Measurements from ENCODE around the gene ULK4.

The ULK4 gene

GRCh38 chr3:41307065-41307464 lies 654.8 kb downstream of the ULK4 start:
- no CpG with 5 or more reads among the region's 2 CpGs for WGBS (ENCODE audit: insufficient coverage, insufficient read length)
- no peak for DNase-seq (ENCODE audit: low read depth, low spot score)
- Histone ChIP-seq H3K27me3 (ENCODE audit: control insufficient read depth, insufficient read depth, low read length) (no peaks in the 10 kb centered on the region), H3K9me3 (ENCODE audit: control insufficient read depth, insufficient read depth, low read length) (no peaks in the 10 kb centered on the region), H3K4me3 (ENCODE audit: low read length) (no peak overlapping the region), H3K27ac (ENCODE audit: low read length) (no peak overlapping the region), H3K36me3 (ENCODE audit: control insufficient read depth, insufficient read depth, low read length) (no peaks in the 10 kb centered on the region), H3K4me1 (ENCODE audit: control insufficient read depth, insufficient read depth, low read length) (no peaks in the 10 kb centered on the region)

- Histone ChIP-seq H3K36me3 (ENCODE audit: control insufficient read depth, insufficient read depth, low read length) (no peaks in the 10 kb centered on the region), H3K9me3 (ENCODE audit: control insufficient read depth, insufficient read depth, low read length) (no peaks in the 10 kb centered on the region), H3K4me3 (ENCODE audit: low read length) (no peak overlapping the region), H3K4me1 (ENCODE audit: control insufficient read depth, insufficient read depth, low read length) (no peaks in the 10 kb centered on the region), H3K27ac (ENCODE audit: low read length) (no peak overlapping the region), H3K27me3 (ENCODE audit: control insufficient read depth, insufficient read depth, low read length) (no peaks in the 10 kb centered on the region)
- no peak for DNase-seq (ENCODE audit: low read depth, low spot score)
- no CpG with 5 or more reads among the region's 2 CpGs for WGBS (ENCODE audit: insufficient coverage, insufficient read length)
Observed at GRCh38 chr3:41304593-41304992, 657.3 kb downstream of the ULK4 start.

GRCh38 chr3:41302295-41302694 lies 659.6 kb downstream of the ULK4 start:
- no CpG with 5 or more reads among the region's 4 CpGs for WGBS (ENCODE audit: insufficient coverage, insufficient read length)
- Histone ChIP-seq H3K27ac (ENCODE audit: low read length) (no peak overlapping the region), H3K4me1 (ENCODE audit: control insufficient read depth, insufficient read depth, low read length) (no peaks in the 10 kb centered on the region)

GRCh38 chr3:41301548-41301947 lies 660.4 kb downstream of the ULK4 start:
- H3K4me3 ChIP-seq (ENCODE audit: low read length), result no peak overlapping the region
- WGBS (ENCODE audit: insufficient coverage, insufficient read length), result no CpG with 5 or more reads among the region's 3 CpGs
- H3K27me3 ChIP-seq (ENCODE audit: control insufficient read depth, insufficient read depth, low read length), result no peaks in the 10 kb centered on the region
- no peak overlapping the region for H3K27ac ChIP-seq (ENCODE audit: low read length)
- no peaks in the 10 kb centered on the region for H3K4me1 ChIP-seq (ENCODE audit: control insufficient read depth, insufficient read depth, low read length)
- no peak for DNase-seq (ENCODE audit: low read depth, low spot score)
- H3K36me3 ChIP-seq (ENCODE audit: control insufficient read depth, insufficient read depth, low read length), result no peaks in the 10 kb centered on the region
- no peaks in the 10 kb centered on the region for H3K9me3 ChIP-seq (ENCODE audit: control insufficient read depth, insufficient read depth, low read length)

More at GRCh38 chr3:41302295-41302694, 659.6 kb downstream of the ULK4 start:
- Histone ChIP-seq H3K36me3 (ENCODE audit: control insufficient read depth, insufficient read depth, low read length) (no peaks in the 10 kb centered on the region), H3K9me3 (ENCODE audit: control insufficient read depth, insufficient read depth, low read length) (no peaks in the 10 kb centered on the region), H3K27me3 (ENCODE audit: control insufficient read depth, insufficient read depth, low read length) (no peaks in the 10 kb centered on the region), H3K4me3 (ENCODE audit: low read length) (no peak overlapping the region)
- DNase-seq (ENCODE audit: low read depth, low spot score), result no peak

GRCh38 chr3:41299036-41299435 lies 662.9 kb downstream of the ULK4 start:
- H3K4me1 ChIP-seq (ENCODE audit: control insufficient read depth, insufficient read depth, low read length), result no peaks in the 10 kb centered on the region
- H3K27ac ChIP-seq (ENCODE audit: low read length), result no peak overlapping the region
- H3K27me3 ChIP-seq (ENCODE audit: control insufficient read depth, insufficient read depth, low read length), result no peaks in the 10 kb centered on the region
- no peaks in the 10 kb centered on the region for H3K9me3 ChIP-seq (ENCODE audit: control insufficient read depth, insufficient read depth, low read length)
- no peak for DNase-seq (ENCODE audit: low read depth, low spot score)
- no CpG with 5 or more reads among the region's 3 CpGs for WGBS (ENCODE audit: insufficient coverage, insufficient read length)
- H3K36me3 ChIP-seq (ENCODE audit: control insufficient read depth, insufficient read depth, low read length), result no peaks in the 10 kb centered on the region
- no peak overlapping the region for H3K4me3 ChIP-seq (ENCODE audit: low read length)

GRCh38 chr3:41297750-41298149 lies 664.2 kb downstream of the ULK4 start:
- H3K9me3 ChIP-seq (ENCODE audit: control insufficient read depth, insufficient read depth, low read length), result no peaks in the 10 kb centered on the region
- no peak for DNase-seq (ENCODE audit: low read depth, low spot score)
- no peaks in the 10 kb centered on the region; the same call in 1 of the 2 replicates for H3K27me3 ChIP-seq (ENCODE audit: control insufficient read depth, insufficient read depth, low read length)
- no peak overlapping the region for H3K27ac ChIP-seq (ENCODE audit: low read length)
- WGBS (ENCODE audit: insufficient coverage, insufficient read length), result no CpG with 5 or more reads among the region's 1 CpG
- no peaks in the 10 kb centered on the region for H3K36me3 ChIP-seq (ENCODE audit: control insufficient read depth, insufficient read depth, low read length)
- H3K4me1 ChIP-seq (ENCODE audit: control insufficient read depth, insufficient read depth, low read length), result no peaks in the 10 kb centered on the region
- no peak overlapping the region for H3K4me3 ChIP-seq (ENCODE audit: low read length)

- DNase-seq (ENCODE audit: low read depth, low spot score), result no peak
- Histone ChIP-seq H3K27me3 (ENCODE audit: control insufficient read depth, insufficient read depth, low read length) (no peaks in the 10 kb centered on the region; the same call in 1 of the 2 replicates), H3K4me1 (ENCODE audit: control insufficient read depth, insufficient read depth, low read length) (no peaks in the 10 kb centered on the region), H3K4me3 (ENCODE audit: low read length) (no peak overlapping the region), H3K9me3 (ENCODE audit: control insufficient read depth, insufficient read depth, low read length) (no peaks in the 10 kb centered on the region), H3K27ac (ENCODE audit: low read length) (no peak overlapping the region), H3K36me3 (ENCODE audit: control insufficient read depth, insufficient read depth, low read length) (no peaks in the 10 kb centered on the region)
- WGBS (ENCODE audit: insufficient coverage, insufficient read length), result no CpG with 5 or more reads among the region's 2 CpGs
Observed at GRCh38 chr3:41296556-41296955, 665.3 kb downstream of the ULK4 start.

GRCh38 chr3:41295740-41296139 lies 666.2 kb downstream of the ULK4 start:
- DNase-seq (ENCODE audit: low read depth, low spot score), result no peak
- Histone ChIP-seq H3K27me3 (ENCODE audit: control insufficient read depth, insufficient read depth, low read length) (no peaks in the 10 kb centered on the region; the same call in 1 of the 2 replicates), H3K27ac (ENCODE audit: low read length) (no peak overlapping the region), H3K9me3 (ENCODE audit: control insufficient read depth, insufficient read depth, low read length) (no peaks in the 10 kb centered on the region), H3K4me3 (ENCODE audit: low read length) (no peak overlapping the region), H3K4me1 (ENCODE audit: control insufficient read depth, insufficient read depth, low read length) (peaks cover under 1% of the 10 kb centered on the region; the same call in 1 of the 2 replicates), H3K36me3 (ENCODE audit: control insufficient read depth, insufficient read depth, low read length) (no peaks in the 10 kb centered on the region)
- no CpG with 5 or more reads among the region's 3 CpGs for WGBS (ENCODE audit: insufficient coverage, insufficient read length)

- Histone ChIP-seq H3K4me3 (ENCODE audit: low read length) (no peak overlapping the region), H3K27ac (ENCODE audit: low read length) (no peak overlapping the region), H3K27me3 (ENCODE audit: control insufficient read depth, insufficient read depth, low read length) (no peaks in the 10 kb centered on the region; the same call in 1 of the 2 replicates), H3K9me3 (ENCODE audit: control insufficient read depth, insufficient read depth, low read length) (no peaks in the 10 kb centered on the region), H3K36me3 (ENCODE audit: control insufficient read depth, insufficient read depth, low read length) (no peaks in the 10 kb centered on the region), H3K4me1 (ENCODE audit: control insufficient read depth, insufficient read depth, low read length) (peaks cover 3% of the 10 kb centered on the region; the same call in 1 of the 2 replicates)
- DNase-seq (ENCODE audit: low read depth, low spot score), result no peak
- WGBS (ENCODE audit: insufficient coverage, insufficient read length), result no CpG with 5 or more reads among the region's 1 CpG
Observed at GRCh38 chr3:41293169-41293681, 668.7 kb downstream of the ULK4 start.

- no peaks in the 10 kb centered on the region for H3K36me3 ChIP-seq (ENCODE audit: control insufficient read depth, insufficient read depth, low read length)
Observed at GRCh38 chr3:41290736-41291135, 671.2 kb downstream of the ULK4 start.

GRCh38 chr3:41290306-41290705 lies 671.6 kb downstream of the ULK4 start:
- H3K27ac ChIP-seq (ENCODE audit: low read length), result no peak overlapping the region
- H3K4me3 ChIP-seq (ENCODE audit: low read length), result no peak overlapping the region
- no CpG with 5 or more reads among the region's 2 CpGs for WGBS (ENCODE audit: insufficient coverage, insufficient read length)
- DNase-seq (ENCODE audit: low read depth, low spot score), result no peak
- peaks cover 3% of the 10 kb centered on the region; the same call in 1 of the 2 replicates for H3K4me1 ChIP-seq (ENCODE audit: control insufficient read depth, insufficient read depth, low read length)
- H3K9me3 ChIP-seq (ENCODE audit: control insufficient read depth, insufficient read depth, low read length), result no peaks in the 10 kb centered on the region
- H3K27me3 ChIP-seq (ENCODE audit: control insufficient read depth, insufficient read depth, low read length), result no peaks in the 10 kb centered on the region; the same call in 1 of the 2 replicates
- H3K36me3 ChIP-seq (ENCODE audit: control insufficient read depth, insufficient read depth, low read length), result no peaks in the 10 kb centered on the region

More at GRCh38 chr3:41290736-41291135, 671.2 kb downstream of the ULK4 start:
- Histone ChIP-seq H3K27ac (ENCODE audit: low read length) (no peak overlapping the region), H3K27me3 (ENCODE audit: control insufficient read depth, insufficient read depth, low read length) (no peaks in the 10 kb centered on the region; the same call in 1 of the 2 replicates), H3K4me1 (ENCODE audit: control insufficient read depth, insufficient read depth, low read length) (peaks cover 3% of the 10 kb centered on the region; the same call in 1 of the 2 replicates), H3K9me3 (ENCODE audit: control insufficient read depth, insufficient read depth, low read length) (no peaks in the 10 kb centered on the region), H3K4me3 (ENCODE audit: low read length) (no peak overlapping the region)
- no peak for DNase-seq (ENCODE audit: low read depth, low spot score)
- WGBS (ENCODE audit: insufficient coverage, insufficient read length), result no CpG with 5 or more reads among the region's 4 CpGs
